Urinary bladder (tissue), 4 donors: ENCODE measurements around the gene CYP2C19. TPM values are rescaled to one million over a fixed set of nuclear protein-coding genes. Genes with fewer than 3 reads are reported as not detected.
"Not testable (repeated sequence)": the region's sequence is repeated elsewhere in the genome, so short reads cannot be mapped to it uniquely, and the experiment has no call there.

Source experiments
- DNase-seq: peaks from one replicate; pipeline ENCODE4 v3.0.0-alpha.2; 2015; ENCODE audit errors: extremely low spot score
- H3K27ac ChIP-seq: one replicate; pipeline ENCODE4 v1.5.1; 2013; ENCODE audit warnings: low read depth, mild to moderate bottlenecking, moderate library complexity
- H3K36me3 ChIP-seq: one replicate; pipeline ENCODE4 v1.6.1; 2013; ENCODE audit warnings: mild to moderate bottlenecking, moderate library complexity; ENCODE audit not compliant: insufficient read depth
- H3K4me1 ChIP-seq: one replicate; pipeline ENCODE4 v1.6.1; 2013; ENCODE audit warnings: mild to moderate bottlenecking, moderate library complexity; ENCODE audit not compliant: insufficient read depth
- H3K4me3 ChIP-seq: one replicate; pipeline ENCODE4 v1.5.1; 2013; ENCODE audit warnings: low read depth, low read length
- WGBS: extraction: QIAGEN DNeasy Blood & Tissue Kit; methylation state at CpG from one replicate; pipeline ENCODE4 v1.1.7; 2013; 5-methylcytosine and 5-hydroxymethylcytosine counted together
- polyA plus RNA-seq: library from polyadenylated mRNA; stranded (reverse); fragments of 200-250 nt; gene quantifications from one replicate; pipeline ENCODE4 v1.2.3, GENCODE V29; 2013
- total RNA-seq: library from RNA; depleted of rRNA; stranded (reverse); fragments of >200 nt; gene quantifications from one replicate; pipeline ENCODE4 v1.2.3, GENCODE V29; 2014
- donor health status: healthy with polysubstance abuse.
- donor health status: healthy.

Gene CYP2C19
- total and polyA plus RNA-seq, 2 donors = 0.06 TPM; not detected in 1

- Histone ChIP-seq H3K4me3 (no peak overlapping the region), H3K36me3 (no peaks in the 10 kb centered on the region), H3K4me1 (no peaks in the 10 kb centered on the region), H3K27ac (no peak overlapping the region)
- 57% methylated on average over 1 of the region's 1 CpG for WGBS
- no peak for DNase-seq
Measured at GRCh38 chr10:94803307-94803706, 40.8 kb downstream of the CYP2C19 start.

GRCh38 chr10:94830025-94830424, 67.5 kb downstream of the CYP2C19 start:
- WGBS = 87% methylated on average over 11 of the region's 13 CpGs
- DNase-seq, H3K4me3 ChIP-seq, H3K4me1 ChIP-seq, H3K36me3 ChIP-seq, H3K27ac ChIP-seq: not testable (repeated sequence)

- Histone ChIP-seq H3K4me3 (no peak overlapping the region), H3K27ac (no peak overlapping the region), H3K36me3 (no peaks in the 10 kb centered on the region), H3K4me1 (no peaks in the 10 kb centered on the region)
- WGBS = 64% methylated on average over 1 of the region's 1 CpG
- no peak for DNase-seq
Measured at GRCh38 chr10:94846204-94846603, 83.7 kb downstream of the CYP2C19 start.

GRCh38 chr10:94850766-94851165, 88.3 kb downstream of the CYP2C19 start:
- Histone ChIP-seq H3K27ac (no peak overlapping the region), H3K4me3 (no peak overlapping the region), H3K36me3 (no peaks in the 10 kb centered on the region), H3K4me1 (no peaks in the 10 kb centered on the region)
- 5% methylated on average over 1 of the region's 1 CpG for WGBS
- no peak for DNase-seq

- Histone ChIP-seq H3K4me1 (no peaks in the 10 kb centered on the region), H3K4me3 (no peak overlapping the region), H3K27ac (no peak overlapping the region), H3K36me3 (no peaks in the 10 kb centered on the region)
- DNase-seq = no peak
Measured at GRCh38 chr10:94851263-94851662, 88.8 kb downstream of the CYP2C19 start.

GRCh38 chr10:94852438-94852837, 90.0 kb downstream of the CYP2C19 start:
- WGBS = 84% methylated on average over 3 of the region's 3 CpGs
- no peak overlapping the region for H3K27ac ChIP-seq
- no peak for DNase-seq

GRCh38 chr10:94853065-94853464, 90.6 kb downstream of the CYP2C19 start:
- 71% methylated on average over 1 of the region's 1 CpG for WGBS
- H3K36me3 ChIP-seq = no peaks in the 10 kb centered on the region
- H3K4me3 ChIP-seq = no peak overlapping the region
- no peaks in the 10 kb centered on the region for H3K4me1 ChIP-seq
- no peak for DNase-seq
- no peak overlapping the region for H3K27ac ChIP-seq

More at GRCh38 chr10:94852438-94852837, 90.0 kb downstream of the CYP2C19 start:
- H3K4me1 ChIP-seq = no peaks in the 10 kb centered on the region
- H3K4me3 ChIP-seq = no peak overlapping the region
- no peaks in the 10 kb centered on the region for H3K36me3 ChIP-seq

- DNase-seq = no peak
- Histone ChIP-seq H3K27ac (no peak overlapping the region), H3K36me3 (no peaks in the 10 kb centered on the region), H3K4me3 (no peak overlapping the region), H3K4me1 (no peaks in the 10 kb centered on the region)
- 47% methylated on average over 4 of the region's 4 CpGs for WGBS
Measured at GRCh38 chr10:94858005-94858404, 95.5 kb downstream of the CYP2C19 start.

GRCh38 chr10:94859086-94859485, 96.6 kb downstream of the CYP2C19 start:
- no peaks in the 10 kb centered on the region for H3K4me1 ChIP-seq
- no peak overlapping the region for H3K4me3 ChIP-seq
- H3K27ac ChIP-seq = no peak overlapping the region
- 70% methylated on average over 3 of the region's 3 CpGs for WGBS
- no peaks in the 10 kb centered on the region for H3K36me3 ChIP-seq
- DNase-seq = no peak

GRCh38 chr10:94878649-94879048, 116.2 kb downstream of the CYP2C19 start:
- DNase-seq = no peak
- no peaks in the 10 kb centered on the region for H3K36me3 ChIP-seq
- H3K4me3 ChIP-seq = no peak overlapping the region
- no peaks in the 10 kb centered on the region for H3K4me1 ChIP-seq
- H3K27ac ChIP-seq = no peak overlapping the region
- 89% methylated on average over 1 of the region's 1 CpG for WGBS

GRCh38 chr10:94879214-94879613, 116.7 kb downstream of the CYP2C19 start:
- Histone ChIP-seq H3K36me3 (no peaks in the 10 kb centered on the region), H3K4me3 (no peak overlapping the region), H3K4me1 (no peaks in the 10 kb centered on the region), H3K27ac (no peak overlapping the region)
- 81% methylated on average over 1 of the region's 1 CpG for WGBS
- DNase-seq = no peak

GRCh38 chr10:94889123-94889522, 126.6 kb downstream of the CYP2C19 start:
- Histone ChIP-seq H3K27ac (no peak overlapping the region), H3K36me3 (no peaks in the 10 kb centered on the region), H3K4me1 (no peaks in the 10 kb centered on the region), H3K4me3 (no peak overlapping the region)
- no peak for DNase-seq
- WGBS = 69% methylated on average over 3 of the region's 3 CpGs

GRCh38 chr10:94890264-94891022, 128.0 kb downstream of the CYP2C19 start:
- WGBS = 92% methylated on average over 4 of the region's 4 CpGs

GRCh38 chr10:94898414-94898813, 135.9 kb downstream of the CYP2C19 start:
- H3K27ac ChIP-seq, H3K4me1 ChIP-seq, DNase-seq, H3K36me3 ChIP-seq, H3K4me3 ChIP-seq: not testable (repeated sequence)
- WGBS = 71% methylated on average over 7 of the region's 7 CpGs

More at GRCh38 chr10:94890264-94891022, 128.0 kb downstream of the CYP2C19 start:
- no peak for DNase-seq
- H3K4me3 ChIP-seq = no peak overlapping the region
- no peaks in the 10 kb centered on the region for H3K36me3 ChIP-seq
- no peak overlapping the region for H3K27ac ChIP-seq
- no peaks in the 10 kb centered on the region for H3K4me1 ChIP-seq
